T47D (cell line): ENCODE results near the gene SLMAP.
"Not testable (repeated sequence)": the region's sequence is repeated elsewhere in the genome, so short reads cannot be mapped to it uniquely, and the experiment has no call there.

ENCODE experiments used
- DNase-seq, 2 experiments: peaks; one replicate each; pipeline versions ENCODE4 v3.0.0 to v3.0.0-alpha.2; 2011 to 2012; ENCODE audit warnings: low read depth in 1 of 2, low spot score in 1 of 2
- JUND ChIP-seq: IDR thresholded peaks from 2 replicates; pipeline ENCODE4 v1.6.1; 2012; ENCODE audit warnings: low read depth
- in situ Hi-C: cut with HindIII; loops from 2 replicates; pipeline ENCODE4 v1.10.0; 2016; ENCODE audit warnings: low sequenced_read_pairs, low pct_unique_long_range_greater_than_20kb

SLMAP gene

GRCh38 chr3:57785446-57785845 is 29.3 kb downstream of the SLMAP start:
- no peak for DNase-seq
- in situ Hi-C loops = no loop called here
- TF ChIP-seq JUND = no peak

- TF ChIP-seq JUND = no peak
- no peak for DNase-seq
- in situ Hi-C loops = no loop called here
Observed at GRCh38 chr3:57787867-57788623, 31.9 kb downstream of the SLMAP start.

GRCh38 chr3:57788624-57789018 is 32.5 kb downstream of the SLMAP start:
- DNase-seq = no peak
- no peak for TF ChIP-seq JUND
- in situ Hi-C loops = no loop called here

- in situ Hi-C loops = no loop called here
- DNase-seq = no peak
- TF ChIP-seq JUND = no peak
Observed at GRCh38 chr3:57791245-57791644, 35.1 kb downstream of the SLMAP start.

- no peak for DNase-seq
- in situ Hi-C loops = no loop called here
- TF ChIP-seq JUND = no peak
Observed at GRCh38 chr3:57792198-57792597, 36.1 kb downstream of the SLMAP start.

- no peak for TF ChIP-seq JUND
- no peak for DNase-seq
- in situ Hi-C loops = no loop called here
Observed at GRCh38 chr3:57793737-57794187, 37.7 kb downstream of the SLMAP start.

GRCh38 chr3:57794501-57794900 is 38.4 kb downstream of the SLMAP start:
- in situ Hi-C loops = no loop called here
- no peak for DNase-seq
- TF ChIP-seq JUND = no peak

GRCh38 chr3:57794951-57795350 is 38.8 kb downstream of the SLMAP start:
- in situ Hi-C loops = no loop called here
- TF ChIP-seq JUND = no peak
- no peak for DNase-seq

GRCh38 chr3:57796261-57796660 is 40.2 kb downstream of the SLMAP start:
- no peak for DNase-seq
- no peak for TF ChIP-seq JUND
- in situ Hi-C loops = no loop called here

GRCh38 chr3:57797701-57798487 is 41.8 kb downstream of the SLMAP start:
- in situ Hi-C loops = no loop called here
- no peak for DNase-seq
- no peak for TF ChIP-seq JUND

- peak in 1 of 2 experiments; percentile 67 for DNase-seq
- in situ Hi-C loops = no loop called here
- no peak for TF ChIP-seq JUND
Observed at GRCh38 chr3:57803647-57804081, 47.6 kb downstream of the SLMAP start.

GRCh38 chr3:57805266-57805665 is 49.2 kb downstream of the SLMAP start:
- in situ Hi-C loops = no loop called here
- TF ChIP-seq JUND = no peak

GRCh38 chr3:57805674-57806073 is 49.6 kb downstream of the SLMAP start:
- in situ Hi-C loops = no loop called here
- DNase-seq = no peak
- TF ChIP-seq JUND = no peak

More at GRCh38 chr3:57805266-57805665, 49.2 kb downstream of the SLMAP start:
- DNase-seq = no peak

GRCh38 chr3:57806195-57806594 is 50.1 kb downstream of the SLMAP start:
- in situ Hi-C loops = not testable (repeated sequence)

More at GRCh38 chr3:57806195-57806594, 50.1 kb downstream of the SLMAP start:
- not testable (repeated sequence) for DNase-seq
